Vagina (tissue), 2 donors: ENCODE measurements around the gene OTOGL.

Experiments used
- POLR2AphosphoS5 ChIP-seq, 2 donors: sonication (generic); formaldehyde crosslinking; IDR thresholded peaks; one replicate each; pipeline ENCODE4 v1.9.0; 2017; ENCODE audit warnings: antibody characterized with exemption in 2 of 2, mild to moderate bottlenecking in 2 of 2, low read depth in 1 of 2; ENCODE audit not compliant: insufficient read depth in 1 of 2
- TF ChIP-seq, protein P1 (sequence below), 3 experiments: fragments of 450-650 bp in 2 of 3; fragments of 200-600 bp in 1 of 3; sonication (generic) in 1 of 3; IDR thresholded peaks; one replicate each; pipeline ENCODE4 v1.5.1; 2017 to 2019; ENCODE audit warnings: antibody characterized with exemption in 3 of 3, mild to moderate bottlenecking in 2 of 3, moderate library complexity in 2 of 3

DNA sequence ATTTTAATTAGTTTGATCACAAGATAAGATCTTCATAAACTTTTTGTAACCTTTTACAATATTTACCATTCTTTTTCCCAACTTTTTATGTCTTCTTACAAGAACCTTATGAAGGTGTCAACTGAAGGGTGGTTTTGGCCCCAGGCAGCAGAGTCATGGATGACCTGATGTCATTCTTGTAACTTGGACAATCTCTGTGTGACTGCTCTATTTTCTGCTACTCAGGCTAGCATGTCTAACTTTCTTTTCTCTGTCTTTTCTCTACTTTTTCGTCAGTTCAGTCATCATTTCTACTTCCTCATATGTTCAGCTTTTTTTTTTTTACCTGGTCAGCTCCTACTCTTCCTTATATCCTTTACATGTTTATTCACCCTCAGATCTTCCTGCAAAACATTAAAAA is 194.0 kb downstream of the OTOGL start:
- TF ChIP-seq, protein P1, sequence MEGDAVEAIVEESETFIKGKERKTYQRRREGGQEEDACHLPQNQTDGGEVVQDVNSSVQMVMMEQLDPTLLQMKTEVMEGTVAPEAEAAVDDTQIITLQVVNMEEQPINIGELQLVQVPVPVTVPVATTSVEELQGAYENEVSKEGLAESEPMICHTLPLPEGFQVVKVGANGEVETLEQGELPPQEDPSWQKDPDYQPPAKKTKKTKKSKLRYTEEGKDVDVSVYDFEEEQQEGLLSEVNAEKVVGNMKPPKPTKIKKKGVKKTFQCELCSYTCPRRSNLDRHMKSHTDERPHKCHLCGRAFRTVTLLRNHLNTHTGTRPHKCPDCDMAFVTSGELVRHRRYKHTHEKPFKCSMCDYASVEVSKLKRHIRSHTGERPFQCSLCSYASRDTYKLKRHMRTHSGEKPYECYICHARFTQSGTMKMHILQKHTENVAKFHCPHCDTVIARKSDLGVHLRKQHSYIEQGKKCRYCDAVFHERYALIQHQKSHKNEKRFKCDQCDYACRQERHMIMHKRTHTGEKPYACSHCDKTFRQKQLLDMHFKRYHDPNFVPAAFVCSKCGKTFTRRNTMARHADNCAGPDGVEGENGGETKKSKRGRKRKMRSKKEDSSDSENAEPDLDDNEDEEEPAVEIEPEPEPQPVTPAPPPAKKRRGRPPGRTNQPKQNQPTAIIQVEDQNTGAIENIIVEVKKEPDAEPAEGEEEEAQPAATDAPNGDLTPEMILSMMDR (IDR thresholded peaks at IDR 0.05), result no peak
- TF ChIP-seq POLR2AphosphoS5 (IDR thresholded peaks at IDR 0.05; ENCODE audit: insufficient read depth in 1 of 2, low read depth in 1 of 2), result no peak
